ENCODE measurements around the gene GOLIM4. TPM values are rescaled to one million over a fixed set of nuclear protein-coding genes. Genes with fewer than 3 reads are reported as not detected.

The GOLIM4 gene
- total RNA-seq, 1 donor from 2014 or later, result 35.9 TPM

GRCh38 chr3:168089179-168089771 lies 6.4 kb downstream of the GOLIM4 start:
- H3K27me3 Mint-ChIP-seq (ENCODE audit: unreplicated experiment), result no peaks in the 10 kb centered on the region
- H3K27ac Mint-ChIP-seq (ENCODE audit: unreplicated experiment), result no peak overlapping the region

GRCh38 chr3:168088106-168088720 lies 7.5 kb downstream of the GOLIM4 start:
- TF ChIP-seq CTCF (IDR thresholded peaks at IDR 0.05; ENCODE audit: unreplicated experiment), result peak; percentile 63
- H3K36me3 Mint-ChIP-seq (ENCODE audit: low read depth, unreplicated experiment), result no peaks in the 10 kb centered on the region
- peaks cover 37% of the 10 kb centered on the region for H3K4me1 Mint-ChIP-seq (ENCODE audit: unreplicated experiment)
- no peaks in the 10 kb centered on the region for H3K9me3 Mint-ChIP-seq (ENCODE audit: unreplicated experiment)
- H3K4me3 Mint-ChIP-seq (ENCODE audit: unreplicated experiment), result peak overlapping the region; percentile 13
- no peaks in the 10 kb centered on the region for H3K27me3 Mint-ChIP-seq (ENCODE audit: unreplicated experiment)
- peak; percentile 30 for DNase-seq (ENCODE audit: low spot score)
- no peak overlapping the region for H3K27ac Mint-ChIP-seq (ENCODE audit: unreplicated experiment)

More at GRCh38 chr3:168089179-168089771, 6.4 kb downstream of the GOLIM4 start:
- DNase-seq (ENCODE audit: low spot score), result no peak
- no peaks in the 10 kb centered on the region for H3K9me3 Mint-ChIP-seq (ENCODE audit: unreplicated experiment)
- H3K4me1 Mint-ChIP-seq (ENCODE audit: unreplicated experiment), result peaks cover 37% of the 10 kb centered on the region
- no peak overlapping the region for H3K4me3 Mint-ChIP-seq (ENCODE audit: unreplicated experiment)
- no peaks in the 10 kb centered on the region for H3K36me3 Mint-ChIP-seq (ENCODE audit: low read depth, unreplicated experiment)
- no peak for TF ChIP-seq CTCF (IDR thresholded peaks at IDR 0.05; ENCODE audit: unreplicated experiment)

GRCh38 chr3:168087539-168087938 lies 8.2 kb downstream of the GOLIM4 start:
- Mint-ChIP-seq H3K9me3 (ENCODE audit: unreplicated experiment) (no peaks in the 10 kb centered on the region), H3K4me1 (ENCODE audit: unreplicated experiment) (peaks cover 31% of the 10 kb centered on the region), H3K27ac (ENCODE audit: unreplicated experiment) (no peak overlapping the region), H3K36me3 (ENCODE audit: low read depth, unreplicated experiment) (no peaks in the 10 kb centered on the region), H3K4me3 (ENCODE audit: unreplicated experiment) (no peak overlapping the region), H3K27me3 (ENCODE audit: unreplicated experiment) (no peaks in the 10 kb centered on the region)
- no peak for DNase-seq (ENCODE audit: low spot score)
- TF ChIP-seq CTCF (IDR thresholded peaks at IDR 0.05; ENCODE audit: unreplicated experiment), result no peak

GRCh38 chr3:168086541-168087260 lies 9.0 kb downstream of the GOLIM4 start:
- Mint-ChIP-seq H3K27ac (ENCODE audit: unreplicated experiment) (no peak overlapping the region), H3K36me3 (ENCODE audit: low read depth, unreplicated experiment) (no peaks in the 10 kb centered on the region), H3K4me1 (ENCODE audit: unreplicated experiment) (peaks cover 24% of the 10 kb centered on the region), H3K4me3 (ENCODE audit: unreplicated experiment) (no peak overlapping the region), H3K9me3 (ENCODE audit: unreplicated experiment) (no peaks in the 10 kb centered on the region), H3K27me3 (ENCODE audit: unreplicated experiment) (no peaks in the 10 kb centered on the region)
- TF ChIP-seq CTCF (IDR thresholded peaks at IDR 0.05; ENCODE audit: unreplicated experiment), result no peak
- no peak for DNase-seq (ENCODE audit: low spot score)
